OCI-LY1 (cell line): ENCODE results near the gene SHTN1.

Experiments used
- CTCF ChIP-seq: fragments of 200-600 bp; sonication (generic), shearing (Covaris generic); IDR thresholded peaks from 2 replicates; pipeline ENCODE4 v1.5.1; 2017; ENCODE audit warnings: mild to moderate bottlenecking, antibody characterized with exemption, low read length, moderate library complexity, mixed read lengths
- EZH2 ChIP-seq: fragments of 200-600 bp; sonication (generic), shearing (Covaris generic); IDR thresholded peaks from 2 replicates; pipeline ENCODE4 v1.8.0; 2017; ENCODE audit warnings: borderline replicate concordance, mixed run types, mild to moderate bottlenecking, antibody characterized with exemption, low read length, moderate library complexity, mixed read lengths

GRCh38 chr10:116893686-116894037 lies 111.3 kb downstream of the SHTN1 start:
- no peak for TF ChIP-seq CTCF
- no peak for TF ChIP-seq EZH2
